Measurements from ENCODE around the gene GUCA1C.

GUCA1C gene

DNA sequence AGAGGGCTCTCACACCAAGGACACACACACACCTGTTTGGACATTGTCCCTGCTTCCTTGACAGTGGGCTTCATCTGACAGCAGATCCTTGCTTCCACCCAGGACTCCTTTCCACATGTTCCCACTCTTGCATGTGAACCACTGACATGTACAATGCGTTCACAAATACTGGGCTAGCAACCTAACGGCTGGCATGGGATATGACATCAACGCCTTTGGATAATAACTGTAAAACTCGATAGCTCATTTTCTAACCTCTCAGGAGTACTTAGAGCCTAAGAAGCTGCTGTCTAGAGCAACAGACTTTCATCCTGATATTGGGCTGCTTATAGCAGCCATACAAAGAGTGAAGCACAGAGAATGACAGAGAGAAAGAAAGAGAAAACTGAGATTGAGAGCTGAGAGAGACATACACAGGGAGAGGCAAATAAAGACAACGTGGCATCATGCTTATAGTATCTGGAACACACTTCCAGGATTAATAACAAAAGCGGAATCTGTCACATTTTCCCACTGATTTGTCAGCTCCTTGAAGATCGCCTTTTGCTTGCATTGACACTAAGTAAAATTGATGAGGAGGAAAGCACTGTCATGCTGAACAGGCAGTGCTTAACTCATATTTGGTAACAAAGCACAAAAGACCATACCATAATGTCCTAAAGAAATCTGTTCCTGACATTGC is 1.7 kb downstream of the GUCA1C start:
- no peak overlapping the region for H3K4me3 ChIP-seq (ENCODE audit: low read depth, low read length)
- DNase-seq (ENCODE audit: low read depth) = no peak
- TF ChIP-seq, protein P1, sequence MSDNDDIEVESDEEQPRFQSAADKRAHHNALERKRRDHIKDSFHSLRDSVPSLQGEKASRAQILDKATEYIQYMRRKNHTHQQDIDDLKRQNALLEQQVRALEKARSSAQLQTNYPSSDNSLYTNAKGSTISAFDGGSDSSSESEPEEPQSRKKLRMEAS (IDR thresholded peaks at IDR 0.05; ENCODE audit: low read depth, low read length) = no peak
- TF ChIP-seq MYC (IDR thresholded peaks at IDR 0.05; ENCODE audit: low read depth, low read length) = no peak
- TF ChIP-seq, protein P2, sequence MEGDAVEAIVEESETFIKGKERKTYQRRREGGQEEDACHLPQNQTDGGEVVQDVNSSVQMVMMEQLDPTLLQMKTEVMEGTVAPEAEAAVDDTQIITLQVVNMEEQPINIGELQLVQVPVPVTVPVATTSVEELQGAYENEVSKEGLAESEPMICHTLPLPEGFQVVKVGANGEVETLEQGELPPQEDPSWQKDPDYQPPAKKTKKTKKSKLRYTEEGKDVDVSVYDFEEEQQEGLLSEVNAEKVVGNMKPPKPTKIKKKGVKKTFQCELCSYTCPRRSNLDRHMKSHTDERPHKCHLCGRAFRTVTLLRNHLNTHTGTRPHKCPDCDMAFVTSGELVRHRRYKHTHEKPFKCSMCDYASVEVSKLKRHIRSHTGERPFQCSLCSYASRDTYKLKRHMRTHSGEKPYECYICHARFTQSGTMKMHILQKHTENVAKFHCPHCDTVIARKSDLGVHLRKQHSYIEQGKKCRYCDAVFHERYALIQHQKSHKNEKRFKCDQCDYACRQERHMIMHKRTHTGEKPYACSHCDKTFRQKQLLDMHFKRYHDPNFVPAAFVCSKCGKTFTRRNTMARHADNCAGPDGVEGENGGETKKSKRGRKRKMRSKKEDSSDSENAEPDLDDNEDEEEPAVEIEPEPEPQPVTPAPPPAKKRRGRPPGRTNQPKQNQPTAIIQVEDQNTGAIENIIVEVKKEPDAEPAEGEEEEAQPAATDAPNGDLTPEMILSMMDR (IDR thresholded peaks at IDR 0.05; ENCODE audit: low read depth, low read length) = no peak
- no peak for TF ChIP-seq POLR2A (IDR thresholded peaks at IDR 0.05; ENCODE audit: extremely low read depth, insufficient read length)

DNA sequence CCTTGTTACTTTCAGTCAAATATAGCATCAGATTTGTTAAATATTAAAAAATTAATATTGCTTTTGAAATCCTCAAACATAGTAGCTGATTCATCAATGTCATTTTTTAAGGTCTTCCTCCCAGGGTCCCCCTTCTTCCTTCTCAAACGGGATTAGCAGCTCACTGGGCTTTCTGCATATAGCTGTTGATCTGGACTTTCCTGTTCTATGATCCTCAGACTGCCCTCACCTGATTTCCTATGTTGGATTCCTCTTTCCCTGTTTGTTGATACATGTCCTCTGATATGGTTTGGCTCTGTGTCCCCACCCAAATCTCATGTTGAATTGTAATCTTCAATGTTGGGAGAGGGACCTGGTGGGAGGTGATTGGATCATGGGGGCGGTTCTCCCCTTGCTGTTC is 5.8 kb downstream of the GUCA1C start:
- DNase-seq (ENCODE audit: low read depth) = no peak
- H3K4me3 ChIP-seq (ENCODE audit: low read depth, low read length) = no peak overlapping the region
- no peak for TF ChIP-seq POLR2A (IDR thresholded peaks at IDR 0.05; ENCODE audit: extremely low read depth, insufficient read length)
- TF ChIP-seq, protein P1 (IDR thresholded peaks at IDR 0.05; ENCODE audit: low read depth, low read length) = no peak
- no peak for TF ChIP-seq MYC (IDR thresholded peaks at IDR 0.05; ENCODE audit: low read depth, low read length)
- TF ChIP-seq, protein P2 (IDR thresholded peaks at IDR 0.05; ENCODE audit: low read depth, low read length) = no peak

DNA sequence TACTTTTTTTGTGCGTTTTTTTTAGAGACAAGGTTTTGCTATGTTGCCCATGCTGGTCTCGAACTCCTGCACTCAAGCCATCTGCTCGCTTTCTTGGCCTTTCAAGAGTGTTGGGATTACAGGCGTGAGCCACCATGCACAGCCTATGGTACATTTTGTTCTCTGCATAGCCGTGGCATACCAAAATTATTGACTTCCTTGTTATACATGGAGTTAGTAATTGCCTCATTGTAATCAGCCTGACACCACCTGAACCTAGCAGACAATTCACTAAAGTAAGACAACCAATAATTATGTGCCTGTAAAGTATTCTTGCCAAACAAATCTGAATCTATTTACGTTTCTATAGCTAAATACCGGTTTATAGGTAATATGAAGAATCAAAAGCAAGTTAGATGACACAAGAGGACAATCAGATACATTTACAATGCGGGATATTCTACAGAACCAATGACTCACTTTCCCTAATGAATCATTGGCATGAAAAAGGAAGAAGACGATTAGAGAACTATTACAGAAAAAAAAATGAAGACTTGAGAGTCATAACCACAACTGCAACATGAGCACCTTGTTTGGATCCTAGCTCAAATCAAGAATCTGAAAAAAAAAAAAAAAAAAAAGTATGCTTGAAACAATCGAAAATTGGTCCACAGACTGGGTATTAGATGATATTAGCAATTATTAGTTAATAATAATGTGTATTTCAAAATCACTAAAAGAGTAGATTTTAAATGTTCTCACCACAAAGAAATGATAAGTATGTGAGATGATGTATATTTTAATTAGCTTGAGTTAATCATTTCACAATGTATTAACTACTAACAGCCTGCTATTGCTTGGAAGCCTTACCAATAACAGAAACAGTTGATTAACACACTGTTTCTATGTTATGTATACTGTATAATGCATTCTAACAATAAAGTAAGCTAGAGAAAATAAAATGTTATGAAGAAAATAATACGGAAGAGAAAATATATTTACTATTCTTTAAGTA is 7.1 kb downstream of the GUCA1C start:
- DNase-seq (ENCODE audit: low read depth) = no peak
- TF ChIP-seq MYC (IDR thresholded peaks at IDR 0.05; ENCODE audit: low read depth, low read length) = no peak
- no peak for TF ChIP-seq POLR2A (IDR thresholded peaks at IDR 0.05; ENCODE audit: extremely low read depth, insufficient read length)
- TF ChIP-seq, protein P1 (IDR thresholded peaks at IDR 0.05; ENCODE audit: low read depth, low read length) = no peak
- TF ChIP-seq, protein P2 (IDR thresholded peaks at IDR 0.05; ENCODE audit: low read depth, low read length) = no peak
- no peak overlapping the region for H3K4me3 ChIP-seq (ENCODE audit: low read depth, low read length)

DNA sequence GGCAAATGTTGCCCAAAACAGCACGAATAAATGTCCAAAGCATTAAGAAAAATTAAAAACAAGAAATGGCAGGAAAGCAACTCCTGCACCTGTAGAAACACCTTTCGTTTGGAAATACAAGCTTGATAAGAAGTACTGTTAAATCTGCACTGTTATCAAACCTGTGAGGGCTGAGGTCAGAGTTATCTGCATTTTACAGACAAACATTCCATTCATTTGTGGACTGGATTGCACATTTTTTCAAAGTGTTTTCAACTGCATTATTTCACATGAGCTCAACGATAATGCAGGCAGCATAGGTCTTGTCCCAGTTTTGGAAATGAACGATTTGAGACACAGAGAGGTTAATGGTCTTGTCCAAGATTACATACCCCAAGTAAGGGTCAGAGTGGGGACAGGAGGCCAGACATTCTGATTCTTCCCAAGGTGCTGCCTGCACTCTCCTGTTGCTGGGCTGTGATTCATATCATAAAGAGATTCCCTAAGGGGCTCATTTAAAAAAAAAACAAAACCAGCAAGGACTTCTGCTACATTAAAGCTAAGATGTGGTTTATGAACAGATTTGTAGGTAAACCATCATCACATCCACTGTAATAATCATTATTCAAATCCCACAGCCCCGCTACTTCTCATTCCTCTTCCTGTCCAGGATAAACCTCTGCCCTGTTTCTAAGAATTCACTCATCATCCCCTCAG is 13.0 kb downstream of the GUCA1C start:
- DNase-seq (ENCODE audit: low read depth) = no peak
- TF ChIP-seq MYC (IDR thresholded peaks at IDR 0.05; ENCODE audit: low read depth, low read length) (no peak), POLR2A (IDR thresholded peaks at IDR 0.05; ENCODE audit: extremely low read depth, insufficient read length) (no peak)
- TF ChIP-seq, protein P1 (IDR thresholded peaks at IDR 0.05; ENCODE audit: low read depth, low read length) = no peak
- TF ChIP-seq, protein P2 (IDR thresholded peaks at IDR 0.05; ENCODE audit: low read depth, low read length) = no peak
- H3K4me3 ChIP-seq (ENCODE audit: low read depth, low read length) = no peak overlapping the region

DNA sequence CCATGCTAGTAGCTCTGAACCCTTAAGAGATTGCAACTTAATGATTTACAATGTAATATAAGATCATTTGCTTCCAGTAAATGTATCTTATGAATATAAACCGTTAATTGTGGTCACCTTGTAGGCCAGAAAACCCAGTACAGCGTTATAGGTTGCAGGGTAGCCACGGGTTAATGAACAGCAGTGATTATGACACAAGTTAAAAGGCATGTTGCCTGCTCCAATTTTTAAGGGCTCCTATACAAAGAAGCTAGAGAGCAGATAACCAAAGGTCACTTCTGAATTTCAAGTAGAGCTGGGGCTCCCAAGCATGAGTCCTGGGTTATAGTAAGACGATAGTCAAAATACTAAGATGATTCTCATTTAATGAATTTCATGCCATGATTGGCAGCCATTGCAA is 13.5 kb downstream of the GUCA1C start:
- TF ChIP-seq, protein P1 (IDR thresholded peaks at IDR 0.05; ENCODE audit: low read depth, low read length) = no peak
- TF ChIP-seq POLR2A (IDR thresholded peaks at IDR 0.05; ENCODE audit: extremely low read depth, insufficient read length) (no peak), MYC (IDR thresholded peaks at IDR 0.05; ENCODE audit: low read depth, low read length) (no peak)
- TF ChIP-seq, protein P2 (IDR thresholded peaks at IDR 0.05; ENCODE audit: low read depth, low read length) = no peak
- H3K4me3 ChIP-seq (ENCODE audit: low read depth, low read length) = no peak overlapping the region
- no peak for DNase-seq (ENCODE audit: low read depth)

Measured in NB4 (cell line).